Left ventricle myocardium inferior (tissue), 1 donor: ENCODE data around the gene EIPR1. TPM values are rescaled to one million over a fixed set of nuclear protein-coding genes. Genes with fewer than 3 reads are reported as not detected.

ENCODE experiments used
- DNase-seq: peaks from one replicate; pipeline ENCODE4 v3.0.0-alpha.2; 2020
- H3K27ac ChIP-seq: fragments of 200-600 bp; replicated peaks from 2 replicates; pipeline ENCODE4 v1.8.0; 2021
- H3K27me3 ChIP-seq: fragments of 200-600 bp; 2 replicates; pipeline ENCODE4 v1.8.0; 2021; ENCODE audit warnings: low read depth
- H3K36me3 ChIP-seq: fragments of 200-600 bp; 2 replicates; pipeline ENCODE4 v1.8.0; 2021
- H3K4me1 ChIP-seq: fragments of 200-600 bp; 2 replicates; pipeline ENCODE4 v1.8.0; 2021
- H3K4me3 ChIP-seq: fragments of 200-600 bp; 2 replicates; pipeline ENCODE4 v1.8.0; 2021; ENCODE audit warnings: mild to moderate bottlenecking, moderate library complexity
- H3K9me3 ChIP-seq: fragments of 200-600 bp; replicated peaks from 2 replicates; pipeline ENCODE4 v1.8.0; 2021
- CTCF ChIP-seq: fragments of 200-600 bp; IDR thresholded peaks from 2 replicates; pipeline ENCODE4 v1.8.0; 2021; ENCODE audit warnings: antibody characterized with exemption, mild to moderate bottlenecking, borderline replicate concordance
- intact Hi-C: fragments of 100-400 bp; cut with micrococcal nuclease; formaldehyde crosslinking; loops from one replicate; pipeline ENCODE4 v1.11.0; 2022
- total RNA-seq: library from RNA; stranded (reverse); fragmentation: NEBNext Ultra II Directional; extraction: Animal tissue kit (Norgen Biotek cat#: 25700); gene quantifications from one replicate; pipeline ENCODE4 v1.2.1, GENCODE V29; 2021
- donor health status: DM: no; HTN: yes; CAD: no; lungs with severe emphysema.

Gene EIPR1
- total RNA-seq, 1 donor from 2014 or later = 12.2 TPM

DNA sequence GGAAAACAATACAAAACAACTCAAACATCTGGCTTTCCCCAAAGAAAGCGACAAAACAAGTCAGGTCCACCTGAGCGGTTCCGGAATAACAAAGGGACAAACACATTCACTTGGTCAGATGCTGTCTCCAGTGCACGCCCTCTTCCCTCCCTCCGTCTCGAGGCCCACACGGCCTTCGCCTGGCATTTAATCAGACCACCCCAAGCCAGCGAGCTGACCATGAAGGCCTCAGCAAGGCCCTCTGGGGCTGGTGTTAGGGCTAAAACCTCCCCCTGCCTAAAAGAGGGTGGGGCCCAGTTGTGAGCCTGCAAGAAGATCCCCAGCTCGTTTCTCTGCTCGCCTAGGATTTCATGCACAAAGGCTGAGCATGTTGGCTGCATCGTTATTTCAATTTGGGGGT is 180.3 kb downstream of the EIPR1 start:
- DNase-seq = no peak
- no peak for TF ChIP-seq CTCF
- Histone ChIP-seq H3K36me3 (peaks cover 26% of the 10 kb centered on the region), H3K27me3 (no peaks in the 10 kb centered on the region), H3K9me3 (no peaks in the 10 kb centered on the region), H3K4me1 (peaks cover 10% of the 10 kb centered on the region), H3K4me3 (no peak overlapping the region), H3K27ac (no peak overlapping the region)
- intact Hi-C loops = no loop called here

- no peaks in the 10 kb centered on the region for H3K9me3 ChIP-seq
- H3K27ac ChIP-seq = no peak overlapping the region
- no peaks in the 10 kb centered on the region for H3K27me3 ChIP-seq
- intact Hi-C loops = no loop called here
- peaks cover 10% of the 10 kb centered on the region for H3K4me1 ChIP-seq
- H3K36me3 ChIP-seq = peaks cover 32% of the 10 kb centered on the region
- no peak for TF ChIP-seq CTCF
- H3K4me3 ChIP-seq = no peak overlapping the region
- DNase-seq = no peak
These were observed 180.9 kb downstream of the EIPR1 start for GRCh38 chr2:3196716-3197115.

GRCh38 chr2:3195641-3196476 is 181.8 kb downstream of the EIPR1 start:
- intact Hi-C loops = no loop called here
- DNase-seq = no peak
- Histone ChIP-seq H3K9me3 (no peaks in the 10 kb centered on the region), H3K27me3 (no peaks in the 10 kb centered on the region), H3K4me1 (peaks cover 9% of the 10 kb centered on the region), H3K36me3 (peaks cover 39% of the 10 kb centered on the region), H3K27ac (no peak overlapping the region), H3K4me3 (no peak overlapping the region)
- TF ChIP-seq CTCF = no peak

DNA sequence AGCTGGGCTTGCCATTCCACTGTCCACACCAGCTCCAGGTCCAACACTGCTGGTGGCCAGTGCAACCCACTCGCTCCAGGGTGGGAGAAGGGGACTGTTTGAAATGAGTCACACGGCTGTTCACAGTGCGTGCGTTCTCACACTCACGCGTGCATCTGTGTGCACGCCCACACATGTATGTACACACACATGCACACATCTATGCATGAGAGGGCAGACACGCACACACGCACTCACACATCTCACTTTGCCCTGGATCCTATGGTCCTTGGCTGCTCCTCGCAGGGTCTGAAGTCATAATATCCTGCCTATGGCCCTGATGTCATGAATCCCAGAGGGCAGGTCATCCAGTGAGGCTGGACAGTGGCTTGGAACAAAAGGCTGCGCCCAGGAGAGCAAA is 182.8 kb downstream of the EIPR1 start:
- intact Hi-C loops = no loop called here
- no peak for TF ChIP-seq CTCF
- H3K36me3 ChIP-seq = peaks cover 39% of the 10 kb centered on the region

DNA sequence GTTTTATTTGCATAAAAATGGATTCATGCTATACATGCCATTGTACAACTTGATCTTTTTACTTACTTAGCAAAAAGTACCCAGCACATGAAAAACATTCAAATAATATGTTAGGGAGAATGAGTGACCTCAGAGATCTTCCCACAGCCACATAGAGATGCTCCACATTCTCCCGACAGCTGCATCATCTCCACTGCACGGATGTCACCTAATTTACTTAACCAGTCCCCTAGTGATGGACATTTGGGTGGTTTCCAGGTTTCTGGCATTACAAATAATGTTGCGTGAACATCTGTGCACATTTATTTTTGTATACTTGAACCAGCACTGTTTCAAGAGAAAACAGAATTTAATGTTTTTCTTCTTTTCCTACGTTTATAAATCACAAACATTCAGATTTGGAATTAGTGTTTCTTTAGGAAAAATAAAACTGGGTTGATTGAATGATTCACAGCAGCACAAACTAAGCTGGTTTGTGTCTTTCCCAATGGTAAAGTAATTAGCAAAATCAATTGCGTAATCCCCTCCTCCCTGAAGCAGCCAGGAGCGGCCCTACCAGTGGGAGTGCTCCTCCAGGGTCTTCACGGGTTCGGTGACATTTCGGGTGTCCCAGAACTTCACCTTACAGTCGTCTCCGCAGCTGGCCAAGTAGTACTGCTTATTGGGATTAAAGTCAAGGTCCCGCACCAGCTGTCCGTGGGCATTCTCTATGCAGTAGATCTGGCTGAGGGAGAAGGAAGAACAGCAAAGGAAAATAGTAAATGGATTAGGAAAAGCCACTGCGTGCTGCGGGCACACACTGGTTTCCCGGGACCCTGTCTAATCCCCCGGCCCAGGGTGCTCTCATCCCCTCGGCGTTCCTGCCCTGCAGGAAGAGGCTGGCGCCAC is 183.9 kb downstream of the EIPR1 start:
- H3K9me3 ChIP-seq = no peaks in the 10 kb centered on the region
- no peaks in the 10 kb centered on the region for H3K4me1 ChIP-seq
- H3K4me3 ChIP-seq = no peak overlapping the region
- no peaks in the 10 kb centered on the region for H3K27me3 ChIP-seq
- intact Hi-C loops = no loop called here
- peaks cover 47% of the 10 kb centered on the region for H3K36me3 ChIP-seq
- TF ChIP-seq CTCF = no peak
- DNase-seq = no peak
- no peak overlapping the region for H3K27ac ChIP-seq

More for the DNA sequence above, 182.8 kb downstream of the EIPR1 start:
- Histone ChIP-seq H3K4me3 (no peak overlapping the region), H3K27ac (no peak overlapping the region), H3K9me3 (no peaks in the 10 kb centered on the region), H3K4me1 (no peaks in the 10 kb centered on the region), H3K27me3 (no peaks in the 10 kb centered on the region)
- no peak for DNase-seq
